Esophagus muscularis mucosa (tissue), 4 donors: ENCODE results near the gene DAAM1.

Experiments used
- CTCF ChIP-seq, 3 experiments: fragments of 200-600 bp in 2 of 3; fragments of 450-650 bp in 1 of 3; sonication (generic) in 2 of 3; IDR thresholded peaks; one replicate each; pipeline ENCODE4 v1.5.1; 2017 to 2019; ENCODE audit warnings: antibody characterized with exemption in 3 of 3, mild to moderate bottlenecking in 2 of 3, moderate library complexity in 1 of 3
- EP300 ChIP-seq: sonication (generic); formaldehyde crosslinking; IDR thresholded peaks from one replicate; pipeline ENCODE4 v1.6.1; 2017; ENCODE audit warnings: antibody characterized with exemption
- POLR2A ChIP-seq: fragments of 450-650 bp; IDR thresholded peaks from one replicate; pipeline ENCODE4 v1.6.1; 2017; ENCODE audit warnings: antibody characterized with exemption, moderate library complexity, mild to moderate bottlenecking, low read depth
- POLR2AphosphoS5 ChIP-seq, 2 donors: sonication (generic); formaldehyde crosslinking; IDR thresholded peaks; one replicate each; pipeline ENCODE4 v1.6.1; 2017; ENCODE audit warnings: antibody characterized with exemption in 2 of 2

- TF ChIP-seq POLR2A (no peak), CTCF (IDR thresholded peaks at IDR 0.05) (no peak), POLR2AphosphoS5 (IDR thresholded peaks at IDR 0.05) (no peak), EP300 (no peak)
These were observed 142.8 kb downstream of the DAAM1 start for GRCh38 chr14:59331217-59331616.
